PC-3 (cell line): ENCODE measurements around the gene PPY. TPM values are rescaled to one million over a fixed set of nuclear protein-coding genes. Genes with fewer than 3 reads are reported as not detected.
"Not testable (repeated sequence)": the region's sequence is repeated elsewhere in the genome, so short reads cannot be mapped to it uniquely, and the experiment has no call there.

Experiments used
- ATAC-seq: fragments of 200-7000 bp; cut with Tn5 transposase; 2 replicates; pipeline ENCODE4 v1.9.1; 2020; ENCODE audit warnings: mild to moderate bottlenecking, moderate library complexity
- BruUV-seq: library from RNA; stranded (reverse); fragments of 400-500 nt; replicated peaks from 2 replicates; lab custom pipeline; 2021; lab: Mats Ljungman, UMichigan
- CTCF ChIA-PET: fragments of 300-600 bp; sonication (Branson Sonifier 250); formaldehyde crosslinking; loops from one replicate; lab custom pipeline; 2022; ENCODE audit warnings: antibody characterized with exemption; lab: Charles Lee
- POLR2A ChIA-PET: fragments of 300-600 bp; sonication (Branson Sonifier 250); formaldehyde crosslinking; loops from one replicate; lab custom pipeline; 2022; ENCODE audit warnings: antibody characterized with exemption; ENCODE audit not compliant: unreplicated experiment; lab: Charles Lee
- DNase-seq: peaks from one replicate; pipeline ENCODE4 v3.0.0-alpha.2; 2015
- H2AFZ ChIP-seq: fragments of 300-600 bp; sonication (generic); 2 replicates; pipeline ENCODE4 v1.6.0; 2016; ENCODE audit warnings: antibody characterized with exemption, low read length
- H3F3A ChIP-seq: fragments of 300-600 bp; sonication (generic); one replicate; pipeline ENCODE4 v1.6.0; 2017; ENCODE audit warnings: antibody characterized with exemption, low read length, control low read depth, mild to moderate bottlenecking; ENCODE audit not compliant: unreplicated experiment
- H3K27ac ChIP-seq: fragments of 300-600 bp; sonication (generic); 2 replicates; pipeline ENCODE4 v1.5.1; 2016; ENCODE audit warnings: mild to moderate bottlenecking, low read length
- H3K27me3 ChIP-seq: fragments of 300-600 bp; sonication (generic); 2 replicates; pipeline ENCODE4 v1.6.1; 2016; ENCODE audit warnings: low read length, mixed read lengths
- H3K36me3 ChIP-seq: fragments of 300-600 bp; sonication (generic); 2 replicates; pipeline ENCODE4 v1.6.1; 2016; ENCODE audit warnings: low read depth, mixed run types, low read length, mixed read lengths
- H3K4me1 ChIP-seq: fragments of 300-600 bp; sonication (generic); 2 replicates; pipeline ENCODE4 v1.5.1; 2016; ENCODE audit warnings: low read length; ENCODE audit not compliant: insufficient read depth
- H3K4me2 ChIP-seq: fragments of 300-600 bp; sonication (generic); 2 replicates; pipeline ENCODE4 v1.6.0; 2016; ENCODE audit warnings: low read length
- H3K4me3 ChIP-seq: fragments of 300-600 bp; sonication (generic); 2 replicates; pipeline ENCODE4 v1.5.1; 2016; ENCODE audit warnings: mild to moderate bottlenecking, low read length, mixed read lengths
- H3K79me2 ChIP-seq: fragments of 300-600 bp; sonication (generic); 2 replicates; pipeline ENCODE4 v1.6.1; 2017; ENCODE audit warnings: low read length, mixed read lengths
- H3K9ac ChIP-seq: fragments of 300-600 bp; sonication (generic); 2 replicates; pipeline ENCODE4 v1.6.0; 2016; ENCODE audit warnings: mild to moderate bottlenecking, low read length
- H3K9me2 ChIP-seq: fragments of 300-600 bp; sonication (generic); replicated peaks from 2 replicates; pipeline ENCODE4 v1.6.1; 2016; ENCODE audit warnings: mixed run types, low read length, mixed read lengths
- H3K9me3 ChIP-seq: fragments of 300-600 bp; sonication (generic); 2 replicates; pipeline ENCODE4 v1.6.1; 2016; ENCODE audit warnings: low read length, mixed read lengths
- H4K20me1 ChIP-seq: fragments of 300-600 bp; sonication (generic); 2 replicates; pipeline ENCODE4 v1.6.1; 2016; ENCODE audit warnings: low read length, mixed read lengths
- EZH2 ChIP-seq: fragments of 300-600 bp; sonication (generic); IDR thresholded peaks from one replicate; pipeline ENCODE4 v1.6.1; 2017; ENCODE audit warnings: antibody characterized with exemption, mild to moderate bottlenecking, low read length; ENCODE audit not compliant: unreplicated experiment
- EZH2phosphoT487 ChIP-seq: fragments of 300-600 bp; sonication (generic); IDR thresholded peaks from 2 replicates; pipeline ENCODE4 v1.6.1; 2018; ENCODE audit warnings: mild to moderate bottlenecking, antibody characterized with exemption, low read length, borderline replicate concordance
- intact Hi-C: fragments of 100-400 bp; cut with micrococcal nuclease; formaldehyde crosslinking; loops from 2 replicates; pipeline ENCODE4 v1.9.0; 2023
- total RNA-seq: library from RNA; depleted of rRNA; stranded (reverse); fragments of >200 nt; gene quantifications from 2 replicates; pipeline ENCODE4 v1.2.3, GENCODE V29; 2014
- TF ChIP-seq, protein P1 (sequence below): fragments of 300-600 bp; sonication (generic); conservative IDR thresholded peaks from 2 replicates; pipeline ENCODE4 v1.5.1; 2017; ENCODE audit warnings: antibody characterized with exemption, low read depth, mild to moderate bottlenecking, low read length

Gene PPY
- total RNA-seq, 1 experiment from 2014 or later: not detected

- H3K4me3 ChIP-seq, H3F3A ChIP-seq, BruUV-seq, POLR2A ChIA-PET, H3K9me2 ChIP-seq, ATAC-seq, H3K27ac ChIP-seq, H4K20me1 ChIP-seq, H3K4me2 ChIP-seq, H3K9ac ChIP-seq, H2AFZ ChIP-seq, H3K79me2 ChIP-seq, H3K9me3 ChIP-seq, DNase-seq, H3K36me3 ChIP-seq, intact Hi-C loops, H3K4me1 ChIP-seq: not testable (repeated sequence)
- H3K27me3 ChIP-seq: peaks cover 20% of the 10 kb centered on the region
- CTCF ChIA-PET: interaction anchor here (0.7 kb wide), 1 partner anchor 47 kb away, joined by 6 read pairs; no protein-coding TSS in a partner anchor
These were observed 30.4 kb upstream of the PPY start for GRCh38 chr17:43972444-43973212.

GRCh38 chr17:43971436-43971835 lies 29.2 kb upstream of the PPY start:
- intact Hi-C loops, H3K9me3 ChIP-seq, POLR2A ChIA-PET, H3K4me1 ChIP-seq, DNase-seq, H3K36me3 ChIP-seq, ATAC-seq, H4K20me1 ChIP-seq, H3K27ac ChIP-seq, H3K4me3 ChIP-seq, H3F3A ChIP-seq, H2AFZ ChIP-seq, H3K4me2 ChIP-seq, H3K9ac ChIP-seq, BruUV-seq, H3K9me2 ChIP-seq, H3K79me2 ChIP-seq: not testable (repeated sequence)
- H3K27me3 ChIP-seq: peaks cover 13% of the 10 kb centered on the region
- CTCF ChIA-PET: interaction anchor here (0.6 to 0.7 kb wide), 2 partner anchors 27 to 43 kb away, joined by 3 to 4 read pairs; no protein-coding TSS in a partner anchor

DNA sequence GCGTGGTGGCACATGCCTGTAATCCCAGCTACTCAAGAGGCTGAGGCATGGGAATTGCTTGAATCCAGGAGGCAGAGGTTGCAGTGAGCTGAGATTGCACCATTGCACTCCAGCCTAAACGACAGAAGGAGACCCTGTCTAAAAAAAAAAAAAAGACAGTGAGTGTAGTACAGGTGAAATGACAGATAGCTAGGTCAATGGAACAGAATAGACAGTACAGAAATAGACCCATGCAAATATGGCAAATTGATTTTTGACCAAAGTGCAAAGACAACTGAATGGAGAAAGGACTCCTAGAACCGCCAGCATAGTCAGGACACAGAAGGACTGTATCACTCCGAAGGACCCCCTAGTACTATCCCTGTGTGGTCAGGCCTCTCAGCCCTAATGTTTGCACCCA lies 28.1 kb upstream of the PPY start:
- H3K27me3 ChIP-seq: peaks cover 13% of the 10 kb centered on the region
- no peak overlapping the region for H3K9ac ChIP-seq
- H3K79me2 ChIP-seq: no peaks in the 10 kb centered on the region
- ChIA-PET POLR2A (no interaction called here), CTCF (interaction anchor here (0.6 kb wide), 1 partner anchor 131 kb away, joined by 3 read pairs; no protein-coding TSS in a partner anchor)
- no peak overlapping the region for H3K4me3 ChIP-seq
- H3F3A ChIP-seq: no peaks in the 10 kb centered on the region
- H3K4me2 ChIP-seq: no peak overlapping the region
- intact Hi-C loops: no loop called here
- no peaks in the 10 kb centered on the region for H4K20me1 ChIP-seq
- no peaks in the 10 kb centered on the region for H3K9me2 ChIP-seq
- no peak overlapping the region for H3K27ac ChIP-seq
- no peak for TF ChIP-seq EZH2
- no peak for TF ChIP-seq EZH2phosphoT487
- TF ChIP-seq, protein P1, sequence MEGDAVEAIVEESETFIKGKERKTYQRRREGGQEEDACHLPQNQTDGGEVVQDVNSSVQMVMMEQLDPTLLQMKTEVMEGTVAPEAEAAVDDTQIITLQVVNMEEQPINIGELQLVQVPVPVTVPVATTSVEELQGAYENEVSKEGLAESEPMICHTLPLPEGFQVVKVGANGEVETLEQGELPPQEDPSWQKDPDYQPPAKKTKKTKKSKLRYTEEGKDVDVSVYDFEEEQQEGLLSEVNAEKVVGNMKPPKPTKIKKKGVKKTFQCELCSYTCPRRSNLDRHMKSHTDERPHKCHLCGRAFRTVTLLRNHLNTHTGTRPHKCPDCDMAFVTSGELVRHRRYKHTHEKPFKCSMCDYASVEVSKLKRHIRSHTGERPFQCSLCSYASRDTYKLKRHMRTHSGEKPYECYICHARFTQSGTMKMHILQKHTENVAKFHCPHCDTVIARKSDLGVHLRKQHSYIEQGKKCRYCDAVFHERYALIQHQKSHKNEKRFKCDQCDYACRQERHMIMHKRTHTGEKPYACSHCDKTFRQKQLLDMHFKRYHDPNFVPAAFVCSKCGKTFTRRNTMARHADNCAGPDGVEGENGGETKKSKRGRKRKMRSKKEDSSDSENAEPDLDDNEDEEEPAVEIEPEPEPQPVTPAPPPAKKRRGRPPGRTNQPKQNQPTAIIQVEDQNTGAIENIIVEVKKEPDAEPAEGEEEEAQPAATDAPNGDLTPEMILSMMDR: no peak
- no peak for DNase-seq
- H2AFZ ChIP-seq: no peak overlapping the region
- no TSS peak for BruUV-seq
- H3K9me3 ChIP-seq: no peaks in the 10 kb centered on the region
- no peaks in the 10 kb centered on the region for H3K36me3 ChIP-seq
- H3K4me1 ChIP-seq: no peaks in the 10 kb centered on the region
- no peak for ATAC-seq
